Thoracic aorta (tissue), 2 donors: ENCODE results near the gene PLEKHH1. TPM values are rescaled to one million over a fixed set of nuclear protein-coding genes. Genes with fewer than 3 reads are reported as not detected.

ENCODE experiments used
- ATAC-seq: fragments of 150-250 bp; one replicate; pipeline ENCODE4 v1.8.0; 2017; ENCODE audit warnings: low read depth; ENCODE audit not compliant: insufficient number of reproducible peaks, low FRiP score
- DNase-seq: peaks from one replicate; pipeline ENCODE4 v3.0.0-alpha.2; 2020; ENCODE audit warnings: low spot score
- H3K27ac ChIP-seq, 2 donors: fragments of 200-600 bp; sonication (generic); 1 replicate in 1 of 2; 2 replicates in 1 of 2; pipeline ENCODE4 v1.5.1; 2016; ENCODE audit warnings: mild to moderate bottlenecking in 2 of 2, moderate library complexity in 2 of 2
- H3K27me3 ChIP-seq: fragments of 200-600 bp; sonication (generic); replicated peaks from 2 replicates; pipeline ENCODE4 v1.6.0; 2016; ENCODE audit warnings: mild to moderate bottlenecking; ENCODE audit not compliant: insufficient read depth
- H3K36me3 ChIP-seq: fragments of 200-600 bp; sonication (generic); one replicate; pipeline ENCODE4 v1.5.1; 2016
- H3K4me1 ChIP-seq, 2 donors: fragments of 200-600 bp; sonication (generic); 1 replicate in 1 of 2; 2 replicates in 1 of 2; pipeline versions ENCODE4 v1.5.1 to v1.6.0; 2016; ENCODE audit warnings: low read depth in 2 of 2, mild to moderate bottlenecking in 1 of 2; ENCODE audit not compliant: control insufficient read depth in 1 of 2
- H3K4me3 ChIP-seq: fragments of 200-600 bp; sonication (generic); 2 replicates; pipeline ENCODE4 v1.5.1; 2016; ENCODE audit warnings: mild to moderate bottlenecking
- H3K9me3 ChIP-seq: fragments of 200-600 bp; sonication (generic); 2 replicates; pipeline ENCODE4 v1.5.1; 2016
- total RNA-seq, 2 donors: library from RNA; depleted of rRNA; stranded (reverse); fragments of >200 nt; gene quantifications; one replicate each; pipeline versions ENCODE4 v1.1.0 to v1.2.3, GENCODE V29; 2016
- TF ChIP-seq, protein P1 (sequence below): fragments of 200-600 bp; sonication (generic); IDR thresholded peaks from one replicate; pipeline ENCODE4 v1.5.1; 2019; ENCODE audit warnings: antibody characterized with exemption

Gene PLEKHH1
- total RNA-seq, 2 donors from 2014 or later: 1.4 to 3.8 TPM

DNA sequence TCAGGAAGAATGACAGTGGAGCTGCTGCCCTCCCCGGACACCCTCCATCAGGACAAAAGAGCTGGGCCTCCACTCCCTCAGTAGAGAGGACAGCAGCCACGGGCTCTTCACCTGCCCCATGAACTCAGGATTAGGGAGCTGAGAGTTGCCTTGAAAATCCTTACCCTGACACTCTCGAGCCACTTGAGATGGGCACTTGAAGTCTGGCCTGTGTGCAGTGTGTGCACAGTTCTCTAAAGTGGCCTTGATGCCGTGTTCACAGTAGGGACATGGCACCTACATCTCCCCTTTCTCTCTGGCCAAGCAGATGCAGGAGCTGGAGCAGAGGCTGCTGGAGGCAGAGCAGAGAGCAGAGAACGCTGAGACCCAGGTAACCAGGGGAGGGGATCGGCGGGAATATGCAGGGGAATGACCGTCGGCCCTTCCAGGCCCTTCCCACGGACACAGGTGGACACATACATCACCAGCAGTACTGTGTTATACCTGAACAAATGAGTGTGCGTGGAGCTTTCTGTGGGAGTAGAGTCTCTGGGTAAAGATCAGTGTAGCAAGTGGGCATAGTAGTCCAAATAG, 22.5 kb downstream of the PLEKHH1 start:
- Histone ChIP-seq H3K4me3 (no peak overlapping the region), H3K9me3 (no peaks in the 10 kb centered on the region), H3K36me3 (no peaks in the 10 kb centered on the region), H3K4me1 (no peaks in the 10 kb centered on the region), H3K27me3 (no peaks in the 10 kb centered on the region), H3K27ac (no peak overlapping the region)
- TF ChIP-seq, protein P1, sequence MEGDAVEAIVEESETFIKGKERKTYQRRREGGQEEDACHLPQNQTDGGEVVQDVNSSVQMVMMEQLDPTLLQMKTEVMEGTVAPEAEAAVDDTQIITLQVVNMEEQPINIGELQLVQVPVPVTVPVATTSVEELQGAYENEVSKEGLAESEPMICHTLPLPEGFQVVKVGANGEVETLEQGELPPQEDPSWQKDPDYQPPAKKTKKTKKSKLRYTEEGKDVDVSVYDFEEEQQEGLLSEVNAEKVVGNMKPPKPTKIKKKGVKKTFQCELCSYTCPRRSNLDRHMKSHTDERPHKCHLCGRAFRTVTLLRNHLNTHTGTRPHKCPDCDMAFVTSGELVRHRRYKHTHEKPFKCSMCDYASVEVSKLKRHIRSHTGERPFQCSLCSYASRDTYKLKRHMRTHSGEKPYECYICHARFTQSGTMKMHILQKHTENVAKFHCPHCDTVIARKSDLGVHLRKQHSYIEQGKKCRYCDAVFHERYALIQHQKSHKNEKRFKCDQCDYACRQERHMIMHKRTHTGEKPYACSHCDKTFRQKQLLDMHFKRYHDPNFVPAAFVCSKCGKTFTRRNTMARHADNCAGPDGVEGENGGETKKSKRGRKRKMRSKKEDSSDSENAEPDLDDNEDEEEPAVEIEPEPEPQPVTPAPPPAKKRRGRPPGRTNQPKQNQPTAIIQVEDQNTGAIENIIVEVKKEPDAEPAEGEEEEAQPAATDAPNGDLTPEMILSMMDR: no peak
- DNase-seq (no peak), ATAC-seq (no peak)

DNA sequence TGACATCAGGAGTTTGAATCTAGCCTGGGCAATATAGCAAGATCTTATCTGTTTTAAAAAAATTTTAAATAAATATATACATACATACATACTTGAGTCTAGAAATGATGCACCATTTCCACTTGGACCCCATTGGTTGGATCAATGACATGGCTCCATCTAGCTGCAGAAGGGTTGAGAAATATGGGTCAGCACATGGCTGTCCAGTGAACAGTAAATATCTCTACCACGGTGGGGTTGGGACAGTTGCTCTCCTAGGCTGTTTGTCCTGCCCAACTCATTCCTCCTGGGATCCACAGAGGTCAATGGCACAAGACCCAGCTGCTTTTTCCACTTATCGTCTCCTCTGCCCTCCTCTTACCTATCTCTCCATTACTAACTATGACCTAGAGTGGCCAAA, 23.6 kb downstream of the PLEKHH1 start:
- TF ChIP-seq, protein P1: no peak
- H3K27ac ChIP-seq: no peak overlapping the region
- no peak for DNase-seq

DNA sequence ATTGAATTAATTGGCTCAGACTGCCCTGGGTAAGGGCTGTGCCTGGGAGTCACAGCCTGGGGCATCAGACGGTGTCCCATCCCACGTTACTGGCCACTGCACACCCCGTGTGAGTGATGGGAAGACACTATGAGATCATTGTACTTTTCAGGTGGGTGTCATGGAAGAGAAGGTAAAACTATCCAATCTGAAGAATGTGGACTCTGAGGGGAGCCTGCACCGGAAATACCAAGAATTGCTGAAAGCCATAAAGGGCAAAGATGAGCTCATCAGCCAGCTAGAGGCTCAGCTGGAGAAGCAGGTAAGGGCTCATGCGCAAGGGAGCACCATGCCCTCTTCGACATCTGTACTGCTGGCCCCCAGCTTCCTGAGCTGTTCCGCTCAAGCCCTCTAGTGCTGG, 24.0 kb downstream of the PLEKHH1 start:
- DNase-seq (no peak), ATAC-seq (no peak)
- Histone ChIP-seq H3K27ac (no peak overlapping the region), H3K36me3 (no peaks in the 10 kb centered on the region), H3K4me1 (no peaks in the 10 kb centered on the region), H3K27me3 (no peaks in the 10 kb centered on the region), H3K9me3 (no peaks in the 10 kb centered on the region), H3K4me3 (no peak overlapping the region)
- TF ChIP-seq, protein P1: no peak

More for the DNA sequence above, 23.6 kb downstream of the PLEKHH1 start:
- Histone ChIP-seq H3K4me1 (no peaks in the 10 kb centered on the region), H3K36me3 (no peaks in the 10 kb centered on the region), H3K9me3 (no peaks in the 10 kb centered on the region), H3K4me3 (no peak overlapping the region), H3K27me3 (no peaks in the 10 kb centered on the region)
- ATAC-seq: no peak

DNA sequence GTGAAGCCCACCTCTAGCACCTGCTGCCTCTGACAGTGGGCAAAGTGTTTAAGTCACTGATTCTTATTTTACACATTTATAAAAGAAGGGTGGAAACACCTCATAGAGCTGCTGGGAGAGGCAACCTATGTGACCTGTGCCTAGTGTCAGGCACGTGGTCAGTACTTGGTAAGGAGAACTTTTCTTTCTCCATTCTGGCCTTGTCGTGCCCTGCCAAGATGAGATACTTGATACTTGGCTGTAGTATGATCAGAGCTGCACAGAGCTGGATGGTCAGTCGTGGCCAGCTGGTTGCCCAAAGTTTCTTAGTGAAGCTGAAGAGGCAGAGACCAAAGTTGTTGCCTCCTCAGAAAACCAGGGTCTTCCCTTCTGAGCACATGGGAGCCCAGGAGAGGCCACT, 24.6 kb downstream of the PLEKHH1 start:
- TF ChIP-seq, protein P1: no peak
- ATAC-seq (no peak), DNase-seq (no peak)
- Histone ChIP-seq H3K27ac (no peak overlapping the region), H3K4me3 (no peak overlapping the region), H3K4me1 (no peaks in the 10 kb centered on the region), H3K9me3 (no peaks in the 10 kb centered on the region), H3K36me3 (no peaks in the 10 kb centered on the region), H3K27me3 (no peaks in the 10 kb centered on the region)

DNA sequence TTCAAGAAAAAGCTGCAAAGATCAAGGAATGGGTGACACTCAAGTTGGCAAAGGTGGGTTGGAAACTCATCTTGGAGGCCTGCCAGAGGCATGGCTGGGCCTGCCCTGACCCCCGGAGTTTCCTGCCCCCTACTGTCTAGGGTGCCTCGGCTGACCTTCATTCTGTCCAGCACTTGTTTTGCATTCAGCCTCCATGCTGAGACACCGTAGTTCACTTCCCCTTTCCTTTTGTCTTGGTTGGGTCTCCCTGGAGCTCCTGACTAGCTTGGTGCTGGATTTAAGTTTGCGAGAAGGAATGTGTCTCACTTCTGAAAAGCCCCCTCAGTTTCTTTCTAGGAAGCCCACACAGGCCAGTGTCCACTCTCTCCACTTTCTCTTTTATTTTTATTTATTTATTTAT, 26.5 kb downstream of the PLEKHH1 start:
- H3K27ac ChIP-seq: no peak overlapping the region
- DNase-seq (no peak), ATAC-seq (no peak)

More for the DNA sequence above, 26.5 kb downstream of the PLEKHH1 start:
- TF ChIP-seq, protein P1: no peak
- Histone ChIP-seq H3K36me3 (no peaks in the 10 kb centered on the region), H3K9me3 (no peaks in the 10 kb centered on the region), H3K4me3 (no peak overlapping the region), H3K27me3 (no peaks in the 10 kb centered on the region), H3K4me1 (no peaks in the 10 kb centered on the region)
